ENCODE results near the gene TMEM135.

GRCh38 chr11:86988351-86988881 is 49.3 kb upstream of the TMEM135 start:
- TF ChIP-seq CTCF (IDR thresholded peaks at IDR 0.05 in 4 of 5, conservative IDR thresholded peaks at IDR 0.05 in 1 of 5) (no peak), POLR2A (IDR thresholded peaks at IDR 0.05) (no peak)

Data from gastrocnemius medialis (tissue), 4 donors.